ENCODE measurements around the gene CDC40.

The CDC40 gene

DNA sequence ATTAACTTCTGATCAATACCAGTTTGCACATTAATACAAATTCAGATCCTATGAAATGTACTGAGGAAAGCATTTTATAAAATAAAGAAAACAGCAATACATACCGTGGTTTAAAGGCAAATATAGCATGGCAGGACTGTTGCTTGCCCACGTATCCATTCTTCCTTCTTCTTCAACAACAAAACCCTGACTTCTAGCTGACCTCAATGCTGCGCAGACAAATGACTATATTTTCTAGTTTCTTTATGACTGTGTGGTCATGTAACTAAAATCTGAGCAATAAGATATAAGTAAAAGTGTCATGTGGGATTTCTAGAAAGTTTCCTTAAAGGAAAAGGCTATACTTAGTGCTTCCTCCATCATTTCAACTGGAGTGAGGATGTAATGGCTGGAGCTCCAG is 85.0 kb downstream of the CDC40 start:
- no peaks in the 10 kb centered on the region for H3K27me3 ChIP-seq (ENCODE audit: insufficient read depth, poor library complexity, severe bottlenecking)
- no peak overlapping the region for H3K27ac ChIP-seq (replicated peaks)
- DNase-seq (ENCODE audit: low read depth in 1 of 2, low spot score in 1 of 2): no peak
- H3K4me3 ChIP-seq (replicated peaks; ENCODE audit: insufficient read depth, low read length): no peak overlapping the region
- TF ChIP-seq SPI1 (IDR thresholded peaks at IDR 0.05; ENCODE audit: borderline replicate concordance, low read depth): no peak
- TF ChIP-seq, protein P1, sequence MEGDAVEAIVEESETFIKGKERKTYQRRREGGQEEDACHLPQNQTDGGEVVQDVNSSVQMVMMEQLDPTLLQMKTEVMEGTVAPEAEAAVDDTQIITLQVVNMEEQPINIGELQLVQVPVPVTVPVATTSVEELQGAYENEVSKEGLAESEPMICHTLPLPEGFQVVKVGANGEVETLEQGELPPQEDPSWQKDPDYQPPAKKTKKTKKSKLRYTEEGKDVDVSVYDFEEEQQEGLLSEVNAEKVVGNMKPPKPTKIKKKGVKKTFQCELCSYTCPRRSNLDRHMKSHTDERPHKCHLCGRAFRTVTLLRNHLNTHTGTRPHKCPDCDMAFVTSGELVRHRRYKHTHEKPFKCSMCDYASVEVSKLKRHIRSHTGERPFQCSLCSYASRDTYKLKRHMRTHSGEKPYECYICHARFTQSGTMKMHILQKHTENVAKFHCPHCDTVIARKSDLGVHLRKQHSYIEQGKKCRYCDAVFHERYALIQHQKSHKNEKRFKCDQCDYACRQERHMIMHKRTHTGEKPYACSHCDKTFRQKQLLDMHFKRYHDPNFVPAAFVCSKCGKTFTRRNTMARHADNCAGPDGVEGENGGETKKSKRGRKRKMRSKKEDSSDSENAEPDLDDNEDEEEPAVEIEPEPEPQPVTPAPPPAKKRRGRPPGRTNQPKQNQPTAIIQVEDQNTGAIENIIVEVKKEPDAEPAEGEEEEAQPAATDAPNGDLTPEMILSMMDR (IDR thresholded peaks at IDR 0.05; ENCODE audit: insufficient read depth, low read length): no peak

- Histone ChIP-seq H3K4me3 (replicated peaks; ENCODE audit: insufficient read depth, low read length) (no peak overlapping the region), H3K27ac (replicated peaks) (no peak overlapping the region), H3K27me3 (ENCODE audit: insufficient read depth, poor library complexity, severe bottlenecking) (no peaks in the 10 kb centered on the region)
- TF ChIP-seq POLR2AphosphoS5 (IDR thresholded peaks at IDR 0.05; ENCODE audit: low read depth) (no peak), GABPA (IDR thresholded peaks at IDR 0.05; ENCODE audit: low read depth) (no peak), SPI1 (IDR thresholded peaks at IDR 0.05; ENCODE audit: borderline replicate concordance, low read depth) (no peak)
- TF ChIP-seq, protein P2, sequence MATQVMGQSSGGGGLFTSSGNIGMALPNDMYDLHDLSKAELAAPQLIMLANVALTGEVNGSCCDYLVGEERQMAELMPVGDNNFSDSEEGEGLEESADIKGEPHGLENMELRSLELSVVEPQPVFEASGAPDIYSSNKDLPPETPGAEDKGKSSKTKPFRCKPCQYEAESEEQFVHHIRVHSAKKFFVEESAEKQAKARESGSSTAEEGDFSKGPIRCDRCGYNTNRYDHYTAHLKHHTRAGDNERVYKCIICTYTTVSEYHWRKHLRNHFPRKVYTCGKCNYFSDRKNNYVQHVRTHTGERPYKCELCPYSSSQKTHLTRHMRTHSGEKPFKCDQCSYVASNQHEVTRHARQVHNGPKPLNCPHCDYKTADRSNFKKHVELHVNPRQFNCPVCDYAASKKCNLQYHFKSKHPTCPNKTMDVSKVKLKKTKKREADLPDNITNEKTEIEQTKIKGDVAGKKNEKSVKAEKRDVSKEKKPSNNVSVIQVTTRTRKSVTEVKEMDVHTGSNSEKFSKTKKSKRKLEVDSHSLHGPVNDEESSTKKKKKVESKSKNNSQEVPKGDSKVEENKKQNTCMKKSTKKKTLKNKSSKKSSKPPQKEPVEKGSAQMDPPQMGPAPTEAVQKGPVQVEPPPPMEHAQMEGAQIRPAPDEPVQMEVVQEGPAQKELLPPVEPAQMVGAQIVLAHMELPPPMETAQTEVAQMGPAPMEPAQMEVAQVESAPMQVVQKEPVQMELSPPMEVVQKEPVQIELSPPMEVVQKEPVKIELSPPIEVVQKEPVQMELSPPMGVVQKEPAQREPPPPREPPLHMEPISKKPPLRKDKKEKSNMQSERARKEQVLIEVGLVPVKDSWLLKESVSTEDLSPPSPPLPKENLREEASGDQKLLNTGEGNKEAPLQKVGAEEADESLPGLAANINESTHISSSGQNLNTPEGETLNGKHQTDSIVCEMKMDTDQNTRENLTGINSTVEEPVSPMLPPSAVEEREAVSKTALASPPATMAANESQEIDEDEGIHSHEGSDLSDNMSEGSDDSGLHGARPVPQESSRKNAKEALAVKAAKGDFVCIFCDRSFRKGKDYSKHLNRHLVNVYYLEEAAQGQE (IDR thresholded peaks at IDR 0.05; ENCODE audit: insufficient replicate concordance, low read depth): no peak
- TF ChIP-seq, protein P1 (IDR thresholded peaks at IDR 0.05; ENCODE audit: insufficient read depth, low read length): no peak
- DNase-seq (ENCODE audit: low read depth in 1 of 2, low spot score in 1 of 2): no peak
Observed at GRCh38 chr6:110266996-110267395, 86.8 kb downstream of the CDC40 start.

DNA sequence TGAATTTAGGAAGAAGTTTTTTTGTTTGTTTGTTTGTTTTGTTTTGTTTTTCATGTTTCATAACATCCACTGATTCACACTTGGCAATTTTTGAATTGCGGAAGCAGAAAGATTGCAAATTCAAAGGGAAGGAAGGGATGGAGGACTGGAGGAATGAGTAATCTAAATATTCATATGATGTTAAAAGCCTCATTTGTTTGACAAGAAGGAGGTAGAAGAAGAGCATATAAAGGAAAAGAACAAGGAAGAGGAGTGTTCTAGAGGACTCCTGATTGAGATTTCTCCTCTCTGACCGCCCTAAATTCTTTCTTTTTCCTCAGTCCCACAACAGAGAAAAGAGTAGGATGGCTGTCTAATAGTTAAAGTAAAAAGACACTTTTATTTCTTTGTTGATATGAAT is 89.4 kb downstream of the CDC40 start:
- no peak for DNase-seq (ENCODE audit: low read depth in 1 of 2, low spot score in 1 of 2)
- no peaks in the 10 kb centered on the region for H3K27me3 ChIP-seq (ENCODE audit: insufficient read depth, poor library complexity, severe bottlenecking)
- TF ChIP-seq, protein P1 (IDR thresholded peaks at IDR 0.05; ENCODE audit: insufficient read depth, low read length): no peak
- TF ChIP-seq GABPA (IDR thresholded peaks at IDR 0.05; ENCODE audit: low read depth) (no peak), POLR2AphosphoS5 (IDR thresholded peaks at IDR 0.05; ENCODE audit: low read depth) (no peak), SPI1 (IDR thresholded peaks at IDR 0.05; ENCODE audit: borderline replicate concordance, low read depth) (no peak)
- TF ChIP-seq, protein P2 (IDR thresholded peaks at IDR 0.05; ENCODE audit: insufficient replicate concordance, low read depth): no peak
- no peak overlapping the region for H3K27ac ChIP-seq (replicated peaks)
- no peak overlapping the region for H3K4me3 ChIP-seq (replicated peaks; ENCODE audit: insufficient read depth, low read length)

- Histone ChIP-seq H3K27ac (replicated peaks) (no peak overlapping the region), H3K4me3 (replicated peaks; ENCODE audit: insufficient read depth, low read length) (no peak overlapping the region), H3K27me3 (ENCODE audit: insufficient read depth, poor library complexity, severe bottlenecking) (peaks cover under 1% of the 10 kb centered on the region)
- TF ChIP-seq, protein P1 (IDR thresholded peaks at IDR 0.05; ENCODE audit: insufficient read depth, low read length): no peak
- no peak for TF ChIP-seq GABPA (IDR thresholded peaks at IDR 0.05; ENCODE audit: low read depth)
- no peak for DNase-seq (ENCODE audit: low read depth in 1 of 2, low spot score in 1 of 2)
Observed at GRCh38 chr6:110270165-110270564, 89.9 kb downstream of the CDC40 start.

All from HL-60 (cell line).